ENCODE results near the gene SMAD6. TPM values are rescaled to one million over a fixed set of nuclear protein-coding genes. Genes with fewer than 3 reads are reported as not detected.
A peak's percentile ranks its signal among the peaks of the same experiment; 100 is the strongest.

SMAD6 gene
- total RNA-seq, 1 experiment from 2014 or later: 6.6 TPM

DNA sequence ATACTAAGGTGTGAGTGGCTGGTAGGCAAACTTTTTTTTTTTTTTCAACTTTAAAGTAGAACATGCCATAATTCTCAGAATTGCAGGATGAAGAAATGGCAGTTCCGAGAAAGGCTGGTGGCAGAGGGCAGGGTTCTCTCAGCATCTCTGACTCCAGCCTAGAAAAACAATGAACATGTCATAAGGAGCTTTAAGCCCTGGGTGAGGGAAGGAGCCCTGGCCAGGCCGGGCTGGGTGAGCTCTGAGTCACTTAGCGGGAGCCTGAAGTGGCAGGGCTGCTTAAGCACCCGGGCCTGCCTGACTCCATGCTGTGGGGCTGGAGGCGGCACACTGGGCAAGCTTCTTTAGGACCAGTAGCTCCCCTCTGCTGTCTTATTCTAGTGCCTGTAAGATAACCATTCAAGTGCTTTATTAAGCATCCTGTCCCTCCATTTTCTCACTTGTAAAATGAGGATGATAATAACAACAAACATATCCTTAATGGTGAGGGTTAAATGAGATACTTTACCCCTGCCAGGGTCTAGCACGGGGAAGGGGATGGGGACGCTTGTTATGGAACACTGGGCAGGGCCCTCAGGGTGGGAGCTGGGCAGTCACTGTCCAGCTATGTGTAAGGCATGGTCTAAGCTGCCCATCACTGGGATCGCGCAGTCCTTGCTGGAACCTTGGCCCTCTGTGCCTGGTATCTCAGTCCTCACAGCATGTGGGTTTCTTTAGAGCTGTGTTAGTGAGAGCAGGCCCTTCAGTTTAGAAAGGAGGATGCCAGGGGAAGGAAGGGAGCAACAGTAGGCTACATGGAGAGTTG lies 18.4 kb downstream of the SMAD6 start:
- CTCF ChIA-PET: interaction anchor here (0.6 to 1.5 kb wide), 3 partner anchors 13 to 113 kb away, joined by 3 to 5 read pairs (median 3); no protein-coding TSS in a partner anchor
- ATAC-seq: peak; percentile 48
- Histone ChIP-seq H2AFZ (ENCODE audit: low read depth, low read length, poor library complexity, severe bottlenecking) (no peak overlapping the region), H3K9me2 (ENCODE audit: insufficient read depth) (no peaks in the 10 kb centered on the region), H3K4me3 (replicated peaks in 1 of 2; ENCODE audit: low read depth in 1 of 2, low read length in 2 of 2) (no peak overlapping the region), H3K36me3 (ENCODE audit: control insufficient read depth in 1 of 2, insufficient read depth in 2 of 2, low read length in 2 of 2) (no peaks in the 10 kb centered on the region), H3K79me2 (ENCODE audit: insufficient read depth, low read length) (no peaks in the 10 kb centered on the region), H3K4me1 (ENCODE audit: control insufficient read depth in 1 of 2, insufficient read depth in 2 of 2, low read length in 2 of 2) (peaks cover 74 to 75% of the 10 kb centered on the region in 2 experiments), H3K9ac (ENCODE audit: low read length) (0 out of 2 replicates have a peak overlapping the region, but pooled peaks have one; percentile 4), H3K27me3 (ENCODE audit: insufficient read depth, low read length) (no peaks in the 10 kb centered on the region), H3K9me3 (ENCODE audit: control insufficient read depth in 1 of 2, insufficient read depth in 1 of 2, low read depth in 1 of 2, low read length in 2 of 2) (no peaks in the 10 kb centered on the region), H3K4me2 (ENCODE audit: low read length) (peak overlapping the region; percentile 72), H3K27ac (ENCODE audit: low read depth, low read length) (no peak overlapping the region), H4K20me1 (ENCODE audit: insufficient read depth) (no peaks in the 10 kb centered on the region)
- BruUV-seq (replicated peaks): no TSS peak
- intact Hi-C loops (cut with micrococcal nuclease): no loop called here
- RAD21 ChIA-PET (ENCODE audit: low non-redundant PET in 1 of 2, low total read pairs in 2 of 2, uncharacterized antibody in 2 of 2, unreplicated experiment in 2 of 2): interaction anchor here in 1 of 2 experiments (0.6 kb wide), 1 partner anchor 114 kb away, joined by 4 read pairs; no protein-coding TSS in a partner anchor
- DNase-seq (ENCODE audit: low read depth, low spot score): no peak
- peak; percentile 14; the same call in 1 of the 2 replicates for TF ChIP-seq JUND (IDR thresholded peaks at IDR 0.05)
- TF ChIP-seq, protein P1, sequence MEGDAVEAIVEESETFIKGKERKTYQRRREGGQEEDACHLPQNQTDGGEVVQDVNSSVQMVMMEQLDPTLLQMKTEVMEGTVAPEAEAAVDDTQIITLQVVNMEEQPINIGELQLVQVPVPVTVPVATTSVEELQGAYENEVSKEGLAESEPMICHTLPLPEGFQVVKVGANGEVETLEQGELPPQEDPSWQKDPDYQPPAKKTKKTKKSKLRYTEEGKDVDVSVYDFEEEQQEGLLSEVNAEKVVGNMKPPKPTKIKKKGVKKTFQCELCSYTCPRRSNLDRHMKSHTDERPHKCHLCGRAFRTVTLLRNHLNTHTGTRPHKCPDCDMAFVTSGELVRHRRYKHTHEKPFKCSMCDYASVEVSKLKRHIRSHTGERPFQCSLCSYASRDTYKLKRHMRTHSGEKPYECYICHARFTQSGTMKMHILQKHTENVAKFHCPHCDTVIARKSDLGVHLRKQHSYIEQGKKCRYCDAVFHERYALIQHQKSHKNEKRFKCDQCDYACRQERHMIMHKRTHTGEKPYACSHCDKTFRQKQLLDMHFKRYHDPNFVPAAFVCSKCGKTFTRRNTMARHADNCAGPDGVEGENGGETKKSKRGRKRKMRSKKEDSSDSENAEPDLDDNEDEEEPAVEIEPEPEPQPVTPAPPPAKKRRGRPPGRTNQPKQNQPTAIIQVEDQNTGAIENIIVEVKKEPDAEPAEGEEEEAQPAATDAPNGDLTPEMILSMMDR (IDR thresholded peaks at IDR 0.05 in 2 of 3, conservative IDR thresholded peaks at IDR 0.05 in 1 of 3; ENCODE audit: borderline replicate concordance in 1 of 3, insufficient read depth in 1 of 3, low read depth in 2 of 3, low read length in 2 of 3): no peak
- POLR2A ChIA-PET: interaction anchor here (1.0 to 1.2 kb wide), 2 partner anchors 8 to 9 kb away, joined by 4 read pairs; no protein-coding TSS in a partner anchor

GRCh38 chr15:66721020-66721419 lies 19.0 kb downstream of the SMAD6 start:
- no peak overlapping the region for H2AFZ ChIP-seq (ENCODE audit: low read depth, low read length, poor library complexity, severe bottlenecking)
- no peak overlapping the region for H3K27ac ChIP-seq (ENCODE audit: low read depth, low read length)
- no peaks in the 10 kb centered on the region for H4K20me1 ChIP-seq (ENCODE audit: insufficient read depth)
- H3K9me3 ChIP-seq (ENCODE audit: control insufficient read depth in 1 of 2, insufficient read depth in 1 of 2, low read depth in 1 of 2, low read length in 2 of 2): no peaks in the 10 kb centered on the region
- ChIA-PET CTCF (interaction anchor here (1.5 kb wide), 1 partner anchor 113 kb away, joined by 3 read pairs; no protein-coding TSS in a partner anchor), RAD21 (ENCODE audit: low non-redundant PET in 1 of 2, low total read pairs in 2 of 2, uncharacterized antibody in 2 of 2, unreplicated experiment in 2 of 2) (no interaction called here), POLR2A (no interaction called here)
- DNase-seq (ENCODE audit: low read depth, low spot score) (no peak), ATAC-seq (no peak)
- no peaks in the 10 kb centered on the region for H3K27me3 ChIP-seq (ENCODE audit: insufficient read depth, low read length)
- peaks cover 80 to 81% of the 10 kb centered on the region in 2 experiments for H3K4me1 ChIP-seq (ENCODE audit: control insufficient read depth in 1 of 2, insufficient read depth in 2 of 2, low read length in 2 of 2)
- TF ChIP-seq FOSL1 (IDR thresholded peaks at IDR 0.05; ENCODE audit: low read depth) (no peak), JUND (IDR thresholded peaks at IDR 0.05) (no peak), CBX3 (IDR thresholded peaks at IDR 0.05; ENCODE audit: low read depth) (no peak), YY1 (IDR thresholded peaks at IDR 0.05; ENCODE audit: extremely low read depth, insufficient replicate concordance, low read depth, low read length) (no peak), SP1 (IDR thresholded peaks at IDR 0.05; ENCODE audit: low read depth) (no peak), POLR2A (IDR thresholded peaks at IDR 0.05; ENCODE audit: borderline replicate concordance, extremely low read depth, insufficient read depth, insufficient read length) (no peak), EZH2phosphoT487 (IDR thresholded peaks at IDR 0.05; ENCODE audit: borderline replicate concordance) (no peak), TCF7L2 (IDR thresholded peaks at IDR 0.05; ENCODE audit: borderline replicate concordance, extremely low read depth, insufficient read depth, insufficient read length) (no peak), ZFX (IDR thresholded peaks at IDR 0.05) (no peak)
- no peaks in the 10 kb centered on the region for H3K9me2 ChIP-seq (ENCODE audit: insufficient read depth)
- BruUV-seq (replicated peaks): no TSS peak
- no peak overlapping the region for H3K4me3 ChIP-seq (replicated peaks in 1 of 2; ENCODE audit: low read depth in 1 of 2, low read length in 2 of 2)
- H3K36me3 ChIP-seq (ENCODE audit: control insufficient read depth in 1 of 2, insufficient read depth in 2 of 2, low read length in 2 of 2): no peaks in the 10 kb centered on the region
- H3K4me2 ChIP-seq (ENCODE audit: low read length): peak overlapping the region; percentile 72
- no peaks in the 10 kb centered on the region for H3K79me2 ChIP-seq (ENCODE audit: insufficient read depth, low read length)
- intact Hi-C loops (cut with micrococcal nuclease): no loop called here
- no peak overlapping the region for H3K9ac ChIP-seq (ENCODE audit: low read length)

Measured in HCT116 (cell line).